ENCODE measurements around the gene SPATA9.

Gene SPATA9, protein sequence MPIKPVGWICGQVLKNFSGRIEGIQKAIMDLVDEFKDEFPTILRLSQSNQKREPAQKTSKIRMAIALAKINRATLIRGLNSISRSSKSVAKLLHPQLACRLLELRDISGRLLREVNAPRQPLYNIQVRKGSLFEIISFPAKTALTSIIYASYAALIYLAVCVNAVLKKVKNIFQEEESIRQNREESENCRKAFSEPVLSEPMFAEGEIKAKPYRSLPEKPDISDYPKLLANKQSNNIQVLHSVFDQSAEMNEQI

DNA sequence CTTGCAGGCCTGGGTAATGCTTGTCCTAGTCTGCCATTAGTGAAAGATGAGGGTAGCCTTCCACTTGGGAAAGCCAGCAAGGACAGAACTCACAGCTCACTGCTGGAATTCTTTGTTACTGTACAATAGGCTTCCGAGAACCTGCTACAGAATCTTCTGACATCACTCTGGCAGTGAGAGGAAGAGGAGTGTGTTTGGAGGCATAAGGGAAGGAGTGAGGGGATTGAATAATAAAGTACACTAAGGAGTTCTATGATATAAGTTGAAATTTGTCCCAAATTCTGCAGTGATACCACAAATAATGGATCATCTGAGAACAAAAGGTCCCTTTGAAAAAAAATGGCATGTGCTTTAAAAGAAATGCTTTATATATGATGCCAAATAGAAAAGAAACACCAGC is at the start of gene SPATA9:
Gene SPATA9, minus strand, starts transcription at position 101 of the 400 bp plus-strand sequence. CDS start 137 bp downstream, outside the sequence.
- no peak for DNase-seq (ENCODE audit: low read depth in 2 of 2)

- DNase-seq (ENCODE audit: low read depth in 2 of 2), result peak in 1 of 2 donors; percentile 32
Measured at GRCh38 chr5:95731571-95732554, 49.1 kb upstream of the SPATA9 start.

GRCh38 chr5:95730730-95731570 is 48.2 kb upstream of the SPATA9 start, which contains the start of gene RHOBTB3:
Gene RHOBTB3, plus strand, starts transcription at chr5:95731336. Its CDS starts 347 bp downstream, at chr5:95731683.
- DNase-seq (ENCODE audit: low read depth in 2 of 2), result peak; percentile 29 to 32

- no peak for DNase-seq (ENCODE audit: low read depth in 2 of 2)
Measured at GRCh38 chr5:95730011-95730700, 47.4 kb upstream of the SPATA9 start.

DNA sequence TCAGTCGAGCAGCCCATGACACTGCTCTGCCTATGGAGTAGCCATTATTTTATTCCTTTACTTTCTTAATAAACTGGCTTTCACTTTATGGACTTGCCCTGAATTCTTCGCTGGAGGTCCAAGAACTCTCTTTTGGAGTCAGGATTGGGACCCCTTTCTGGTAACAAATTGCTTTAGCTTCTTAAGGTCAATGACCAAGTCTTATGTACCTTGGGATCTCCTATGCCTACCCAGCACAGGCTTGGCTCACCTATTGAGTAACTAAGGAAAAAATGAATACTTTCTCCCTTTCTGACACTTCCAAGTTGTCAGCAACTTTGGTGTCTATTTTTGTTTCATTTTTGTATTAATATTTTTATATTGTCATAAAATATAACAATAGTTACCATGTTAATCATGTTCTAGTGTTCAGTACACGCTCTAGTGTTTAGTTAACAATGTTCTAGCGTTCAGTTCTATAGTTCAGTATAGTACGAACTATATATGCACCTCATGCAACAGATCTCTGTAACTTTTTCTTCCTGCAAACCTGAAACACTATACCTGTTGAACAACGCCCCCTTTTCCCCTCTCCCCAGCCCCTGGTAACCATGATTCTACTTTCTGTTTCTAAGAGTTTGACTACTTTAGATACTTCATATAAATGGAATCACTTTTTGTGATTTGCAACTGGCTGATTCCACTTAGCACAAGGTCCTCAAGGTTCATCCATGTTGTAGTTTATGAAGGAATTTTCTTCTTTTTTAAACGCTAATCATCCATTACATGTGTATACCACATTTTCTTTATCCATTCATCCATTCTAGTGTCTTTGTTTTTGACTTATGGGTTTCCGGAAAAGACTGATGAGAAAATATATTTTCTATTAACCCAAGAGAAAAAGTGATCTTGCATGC is 46.6 kb upstream of the SPATA9 start:
- no peak for DNase-seq (ENCODE audit: low read depth in 2 of 2)

GRCh38 chr5:95728494-95729114 is 45.8 kb upstream of the SPATA9 start:
- DNase-seq (ENCODE audit: low read depth in 2 of 2), result no peak

DNA sequence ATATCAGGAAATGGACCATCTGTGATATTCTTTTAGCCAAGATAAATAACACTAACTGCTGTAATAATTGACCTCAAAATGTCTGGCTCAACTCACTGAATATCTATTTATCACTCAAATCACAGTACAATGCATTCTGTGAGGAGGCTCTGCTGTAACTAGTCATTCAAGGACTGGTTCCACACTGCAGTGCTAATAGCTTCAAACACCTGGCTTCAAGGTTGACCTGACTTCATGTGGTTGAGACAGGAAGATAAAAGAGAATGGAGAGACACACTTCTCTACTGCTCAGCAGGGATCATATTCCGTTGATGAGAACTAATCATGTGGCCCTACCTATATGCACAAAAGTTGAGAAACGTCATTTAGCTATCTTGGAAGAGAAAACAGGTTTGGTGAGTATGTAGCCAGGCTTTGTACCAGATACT is 45.0 kb upstream of the SPATA9 start:
- DNase-seq (ENCODE audit: low read depth in 2 of 2), result no peak

GRCh38 chr5:95726811-95727763 is 44.3 kb upstream of the SPATA9 start:
- no peak for DNase-seq (ENCODE audit: low read depth in 2 of 2)

- no peak for DNase-seq (ENCODE audit: low read depth in 2 of 2)
Measured at GRCh38 chr5:95725937-95726810, 43.4 kb upstream of the SPATA9 start.

DNA sequence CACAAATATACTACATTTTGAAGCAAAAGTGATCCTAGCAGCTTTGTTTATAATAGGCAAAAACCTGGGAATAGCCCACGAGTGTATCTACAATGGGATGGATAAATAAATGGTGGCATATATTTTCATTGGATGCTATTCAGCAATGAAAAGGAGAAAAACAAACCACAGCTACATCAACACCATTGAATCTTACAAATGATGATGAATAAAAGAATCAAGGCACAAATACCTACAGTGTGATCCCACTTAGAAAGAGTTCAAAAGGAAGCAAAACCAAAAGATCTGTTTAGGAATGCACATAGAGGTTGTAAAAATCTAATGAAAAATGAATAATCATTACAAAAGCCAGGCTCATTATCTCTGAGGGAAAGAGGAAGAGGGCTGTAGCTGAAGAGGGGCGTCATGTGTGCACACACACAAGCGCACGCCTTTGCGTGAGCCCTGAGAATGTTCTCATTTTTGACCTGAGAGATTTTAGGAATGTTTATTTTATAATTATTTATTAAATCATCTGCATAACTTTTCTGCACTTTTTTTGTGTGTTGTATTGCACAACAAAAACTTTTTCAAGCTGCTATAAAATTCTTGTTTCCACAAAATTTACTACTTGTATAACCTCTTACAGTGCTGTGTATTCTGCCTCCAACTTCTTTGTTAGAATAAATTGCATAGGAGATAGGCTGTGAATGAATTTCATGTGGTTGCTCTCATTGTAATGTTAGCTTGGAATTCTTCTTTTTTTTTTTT is 42.5 kb upstream of the SPATA9 start:
- DNase-seq (ENCODE audit: low read depth in 2 of 2), result no peak

DNA sequence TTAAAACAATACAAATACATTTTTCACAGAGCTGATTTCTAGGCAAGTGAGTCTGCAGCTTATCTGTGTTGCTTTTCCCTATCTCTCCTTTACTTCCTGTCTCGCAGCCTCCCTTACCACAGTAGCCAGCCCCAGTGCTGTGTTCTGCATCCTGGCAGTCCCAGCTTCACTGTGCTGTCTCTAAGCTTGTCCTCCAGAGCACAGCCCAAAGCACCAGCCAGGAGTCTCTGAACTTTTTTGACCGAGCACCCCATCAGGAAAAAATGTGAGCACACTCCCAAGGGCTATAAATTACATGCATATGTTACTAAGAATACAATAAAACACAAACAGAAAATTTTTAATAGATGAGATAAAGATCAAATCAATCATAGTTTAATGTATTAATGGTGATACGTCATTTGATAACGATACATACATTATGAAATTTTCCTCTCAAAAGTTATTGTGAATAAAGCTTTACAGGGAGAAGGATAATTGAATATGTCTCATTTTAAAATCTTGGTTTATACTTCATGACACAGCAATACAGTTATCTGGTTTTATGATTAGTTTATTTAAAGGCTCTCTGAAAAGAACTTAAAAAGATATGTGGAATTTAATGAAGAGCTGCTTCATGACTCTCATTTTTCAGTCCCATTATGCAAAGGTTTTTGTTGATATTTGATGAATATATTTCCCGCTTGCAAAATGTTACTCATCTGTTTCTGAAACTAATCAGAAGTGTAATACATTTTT is 41.0 kb upstream of the SPATA9 start:
- no peak for DNase-seq (ENCODE audit: low read depth in 2 of 2)

DNA sequence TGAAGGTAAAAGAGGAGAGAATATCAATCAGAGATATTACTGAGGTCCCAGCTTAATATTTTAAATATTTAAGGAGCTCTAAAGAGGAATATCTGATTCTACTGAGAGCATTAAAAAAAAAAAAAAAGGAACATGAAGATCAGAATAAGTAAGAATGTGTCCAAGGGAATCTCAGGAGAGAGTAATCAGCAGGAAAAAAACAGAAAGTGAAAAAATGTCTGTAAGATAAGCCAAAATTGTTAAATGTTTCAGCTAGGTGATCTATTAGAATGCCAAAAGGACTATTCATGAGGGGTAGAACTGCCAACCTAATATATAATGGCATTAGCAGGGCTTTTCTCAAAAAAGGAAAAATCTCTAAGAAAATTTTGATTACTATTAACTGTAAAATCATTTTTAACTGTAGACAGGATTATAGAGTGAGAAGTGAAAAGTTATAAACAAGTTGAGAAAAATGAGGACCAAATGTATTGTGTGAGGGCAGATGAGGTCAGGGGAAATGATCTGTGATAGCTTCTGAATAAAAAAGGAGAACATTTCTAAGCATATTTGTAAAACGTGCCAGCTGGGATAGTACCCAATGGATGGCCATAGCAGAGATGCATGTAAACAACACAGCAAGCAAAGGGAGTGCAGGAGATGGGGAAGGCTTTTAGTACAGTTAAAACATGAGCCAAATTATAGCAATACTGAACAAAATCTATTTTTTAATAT is 38.9 kb upstream of the SPATA9 start:
- no peak for DNase-seq (ENCODE audit: low read depth in 2 of 2)

DNA sequence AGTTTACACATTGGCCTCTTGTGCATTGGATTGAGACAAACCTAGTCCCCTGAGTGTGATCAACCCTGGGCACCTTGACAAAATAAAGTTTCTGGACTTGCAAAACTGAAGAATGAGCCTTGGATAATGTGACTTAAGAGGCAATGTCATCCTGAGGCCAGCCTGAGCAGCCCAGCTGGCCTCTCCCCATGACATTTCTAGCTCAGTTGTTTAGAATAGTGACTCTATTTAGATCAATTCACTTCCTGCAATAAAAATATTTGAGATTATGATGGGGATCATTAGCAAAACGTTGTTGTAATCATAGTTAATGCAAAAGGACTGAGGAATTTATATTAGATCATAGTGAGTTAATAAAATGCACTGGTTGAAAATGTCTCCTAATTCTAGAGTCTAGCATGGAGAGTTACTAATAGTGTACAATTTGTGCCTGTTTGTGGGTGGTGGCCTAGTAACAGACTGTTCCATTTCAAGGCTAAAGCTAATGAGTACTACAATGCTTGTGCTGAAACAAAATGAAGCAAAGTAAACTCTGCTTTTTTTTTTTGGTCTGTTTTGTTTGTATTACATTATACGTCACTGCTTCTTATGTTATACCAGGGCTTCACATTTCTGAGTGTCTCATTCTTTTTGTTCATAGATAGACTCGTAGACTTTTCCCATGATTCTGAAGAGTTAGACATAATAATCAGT is 37.4 kb upstream of the SPATA9 start:
- no peak for DNase-seq (ENCODE audit: low read depth in 2 of 2)

DNA sequence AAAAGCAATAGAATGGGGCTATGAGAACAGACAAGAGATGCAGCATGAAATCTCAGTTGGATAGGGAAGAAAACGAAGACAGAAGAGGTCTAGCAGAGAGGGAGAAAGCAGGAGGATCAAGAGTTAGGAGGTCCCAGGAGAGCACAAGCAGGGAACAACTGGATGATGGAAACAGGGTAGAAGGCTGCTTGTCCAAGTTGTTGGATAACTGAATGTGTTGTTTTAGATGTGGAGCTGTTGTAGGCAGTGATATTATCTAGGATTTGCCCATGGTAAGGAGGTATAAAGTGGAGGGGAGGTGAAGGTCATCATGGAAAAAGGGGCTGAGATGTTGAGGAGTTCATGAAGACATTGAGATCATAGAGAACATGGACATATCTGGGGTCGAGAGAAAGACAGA is 35.9 kb upstream of the SPATA9 start:
- DNase-seq (ENCODE audit: low read depth in 2 of 2), result no peak

- DNase-seq (ENCODE audit: low read depth in 2 of 2), result no peak
Measured at GRCh38 chr5:95718203-95718602, 35.4 kb upstream of the SPATA9 start.
